Measurements from ENCODE around the gene TENT5A. TPM values are rescaled to one million over a fixed set of nuclear protein-coding genes. Genes with fewer than 3 reads are reported as not detected.

The TENT5A gene
- total and polyA plus RNA-seq, 8 donors, result 3.7 to 54.0 (median 17.1) TPM

GRCh38 chr6:81799323-81799722, 46.8 kb upstream of the TENT5A start:
- H3K4me3 ChIP-seq, result no peak overlapping the region
- TF ChIP-seq POLR2A (IDR thresholded peaks at IDR 0.05), result no peak
- no peak for TF ChIP-seq CTCF (IDR thresholded peaks at IDR 0.05)
- TF ChIP-seq POLR2AphosphoS5 (IDR thresholded peaks at IDR 0.05), result no peak
- no peak for TF ChIP-seq EP300 (IDR thresholded peaks at IDR 0.05)
- no peak overlapping the region for H3K27ac ChIP-seq
- H3K36me3 ChIP-seq, result no peaks in the 10 kb centered on the region
- no peaks in the 10 kb centered on the region for H3K27me3 ChIP-seq
- DNase-seq, result no peak
- H3K4me1 ChIP-seq, result no peaks in the 10 kb centered on the region
- 48 to 63% (median 57%) methylated on average over 1 of the region's 1 CpG for WGBS, 5 donors
- H3K9me3 ChIP-seq, result peaks cover 0 to 6% (median 2%) of the 10 kb centered on the region in 4 donors
- intact Hi-C loops (cut with DNase I; ENCODE audit: low total_unique reads), result no loop called here

GRCh38 chr6:81797591-81797990, 45.1 kb upstream of the TENT5A start:
- no peak for TF ChIP-seq POLR2A (IDR thresholded peaks at IDR 0.05)
- TF ChIP-seq CTCF (IDR thresholded peaks at IDR 0.05), result no peak
- TF ChIP-seq EP300 (IDR thresholded peaks at IDR 0.05), result no peak
- TF ChIP-seq POLR2AphosphoS5 (IDR thresholded peaks at IDR 0.05), result no peak
- no peaks in the 10 kb centered on the region for H3K27me3 ChIP-seq
- 55 to 96% (median 79%) methylated on average over 1 of the region's 1 CpG for WGBS, 5 donors
- no peaks in the 10 kb centered on the region for H3K36me3 ChIP-seq
- H3K9me3 ChIP-seq, result peaks cover 0 to 6% (median 2%) of the 10 kb centered on the region in 4 donors
- intact Hi-C loops (cut with DNase I; ENCODE audit: low total_unique reads), result no loop called here
- DNase-seq, result no peak
- H3K27ac ChIP-seq, result no peak overlapping the region
- H3K4me3 ChIP-seq, result no peak overlapping the region
- no peaks in the 10 kb centered on the region for H3K4me1 ChIP-seq

- no peaks in the 10 kb centered on the region for H3K4me1 ChIP-seq
- intact Hi-C loops (cut with DNase I; ENCODE audit: low total_unique reads), result no loop called here
- peaks cover 0 to 6% (median 2%) of the 10 kb centered on the region in 4 donors for H3K9me3 ChIP-seq
- WGBS, 5 donors, result 83 to 92% (median 84%) methylated on average over 1 of the region's 1 CpG
- no peaks in the 10 kb centered on the region for H3K36me3 ChIP-seq
- no peaks in the 10 kb centered on the region for H3K27me3 ChIP-seq
- H3K4me3 ChIP-seq, result no peak overlapping the region
- TF ChIP-seq CTCF (IDR thresholded peaks at IDR 0.05) (no peak), POLR2AphosphoS5 (IDR thresholded peaks at IDR 0.05) (no peak), EP300 (IDR thresholded peaks at IDR 0.05) (no peak)
- DNase-seq, result no peak
- no peak overlapping the region for H3K27ac ChIP-seq
Measured at GRCh38 chr6:81795890-81796289, 43.4 kb upstream of the TENT5A start.

GRCh38 chr6:81793821-81794475, 41.5 kb upstream of the TENT5A start:
- DNase-seq, result no peak
- Histone ChIP-seq H3K36me3 (no peaks in the 10 kb centered on the region), H3K27ac (no peak overlapping the region), H3K4me3 (no peak overlapping the region), H3K4me1 (no peaks in the 10 kb centered on the region), H3K9me3 (peaks cover 0 to 6% (median 2%) of the 10 kb centered on the region in 4 donors), H3K27me3 (no peaks in the 10 kb centered on the region)
- WGBS, 5 donors, result 75 to 92% (median 86%) methylated on average over 4 of the region's 4 CpGs
- intact Hi-C loops (cut with DNase I; ENCODE audit: low total_unique reads), result no loop called here
- no peak for TF ChIP-seq EP300 (IDR thresholded peaks at IDR 0.05)
- TF ChIP-seq POLR2A (IDR thresholded peaks at IDR 0.05), result no peak
- TF ChIP-seq CTCF (IDR thresholded peaks at IDR 0.05), result no peak
- TF ChIP-seq POLR2AphosphoS5 (IDR thresholded peaks at IDR 0.05), result no peak

All from stomach (tissue), 9 donors.